ENCODE data around the gene DTD2. TPM values are rescaled to one million over a fixed set of nuclear protein-coding genes. Genes with fewer than 3 reads are reported as not detected.

The DTD2 gene
- total and polyA plus RNA-seq, 2 experiments from 2014 or later, result 13.4 to 54.4 TPM

DNA sequence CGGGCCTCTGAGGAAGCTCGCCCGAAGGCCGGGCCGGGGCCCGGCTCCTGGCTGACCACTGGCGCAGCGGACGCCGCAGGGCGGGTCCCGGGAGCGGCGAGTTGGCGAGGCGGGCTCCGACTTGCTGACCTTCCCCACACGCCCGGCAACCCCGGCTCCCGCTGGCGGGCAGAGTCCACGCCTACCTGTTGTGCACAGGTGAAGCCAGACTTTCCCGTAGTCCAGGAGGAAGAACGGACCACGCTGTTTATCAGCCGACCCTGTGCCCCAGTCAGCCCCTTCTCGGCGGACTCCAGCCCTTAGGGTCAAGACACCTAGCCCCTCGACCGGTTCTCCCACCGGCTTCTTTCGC, 37.4 kb downstream of the DTD2 start:
- Histone ChIP-seq H3K4me2 (ENCODE audit: unreplicated experiment) (peak overlapping the region; percentile 97), H3K36me3 (ENCODE audit: low read depth) (0 out of 2 replicates have a peak, but pooled peaks cover 3% of the 10 kb centered on the region), H3K79me2 (ENCODE audit: insufficient read depth) (peaks cover 54% of the 10 kb centered on the region), H3K4me1 (ENCODE audit: insufficient read depth) (peaks cover 8% of the 10 kb centered on the region; the same call in 1 of the 2 replicates), H3F3A (ENCODE audit: insufficient read depth) (peaks cover 16% of the 10 kb centered on the region; the same call in 1 of the 2 replicates), H2AFZ (peak overlapping the region; percentile 85), H3K9me2 (ENCODE audit: insufficient read depth) (no peaks in the 10 kb centered on the region), H3K9ac (peak overlapping the region; percentile 97), H3K9me3 (ENCODE audit: low read depth) (no peaks in the 10 kb centered on the region), H4K20me1 (ENCODE audit: insufficient read depth) (no peaks in the 10 kb centered on the region), H3K27ac (peak overlapping the region; percentile 84), H3K27me3 (replicated peaks; ENCODE audit: insufficient read depth) (no peaks in the 10 kb centered on the region), H3K4me3 (peak overlapping the region; percentile 95)
- DNase-seq, result peak; percentile 79
- no peak for TF ChIP-seq EZH2 (IDR thresholded peaks at IDR 0.05; ENCODE audit: insufficient read depth, poor library complexity, severe bottlenecking)
- no peak for TF ChIP-seq EZH2phosphoT487 (IDR thresholded peaks at IDR 0.05; ENCODE audit: insufficient read depth, low read depth)
- WGBS, 2 experiments (ENCODE audit: low coverage in 1 of 2, low lambda C conversion rate in 2 of 2, missing lambda C conversion rate in 2 of 2), result 0 to 3% methylated on average over 25 to 30 of the region's 33 CpGs
- in situ Hi-C loops (cut with MboI), result no loop called here

DNA sequence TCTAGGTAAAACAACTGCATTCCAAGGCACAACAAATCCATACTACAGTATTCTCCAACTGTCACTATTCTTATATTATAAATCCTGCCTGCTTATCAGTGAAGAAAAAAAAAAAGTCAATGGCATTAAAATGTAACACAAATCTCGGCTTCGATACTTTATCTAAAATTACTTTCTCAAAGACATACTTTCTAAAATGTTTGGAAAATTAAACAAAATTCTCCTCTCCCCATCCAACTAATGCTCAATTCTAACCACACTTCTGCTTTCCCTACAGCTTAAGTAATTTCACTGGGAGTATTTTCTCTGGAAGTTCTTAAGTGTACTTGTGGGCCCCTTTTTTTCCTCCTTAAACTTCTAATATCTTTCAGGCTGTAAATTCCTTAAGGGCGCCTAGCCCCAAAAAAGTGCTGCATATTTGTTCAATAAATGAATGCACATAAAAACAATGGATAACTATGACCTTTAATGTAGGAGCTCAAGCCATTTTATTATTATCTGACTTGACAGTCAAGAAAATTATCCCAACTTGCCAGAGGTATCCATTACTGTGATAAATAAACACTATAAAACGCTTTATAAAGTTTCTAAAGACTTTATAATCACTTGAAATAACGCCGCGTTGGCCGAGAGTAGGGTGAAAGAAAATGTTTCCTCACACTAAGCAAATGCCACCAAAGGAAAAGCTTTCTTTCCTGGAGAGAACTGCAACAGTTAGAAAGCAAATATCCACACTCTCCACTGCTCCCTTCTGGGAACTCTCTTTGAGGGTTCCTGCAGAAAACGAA, 37.9 kb downstream of the DTD2 start:
- H3K9me3 ChIP-seq (ENCODE audit: low read depth), result no peaks in the 10 kb centered on the region
- H3K9ac ChIP-seq, result peak overlapping the region; percentile 97
- WGBS, 2 experiments (ENCODE audit: low coverage in 1 of 2, low lambda C conversion rate in 2 of 2, missing lambda C conversion rate in 2 of 2), result 1% methylated on average over 9 of the region's 9 CpGs
- in situ Hi-C loops (cut with MboI), result no loop called here
- 0 out of 2 replicates have a peak, but pooled peaks cover 3% of the 10 kb centered on the region for H3K36me3 ChIP-seq (ENCODE audit: low read depth)
- peak overlapping the region; percentile 95 for H3K4me3 ChIP-seq
- no peak for TF ChIP-seq EZH2 (IDR thresholded peaks at IDR 0.05; ENCODE audit: insufficient read depth, poor library complexity, severe bottlenecking)
- no peaks in the 10 kb centered on the region for H3K9me2 ChIP-seq (ENCODE audit: insufficient read depth)
- H3K79me2 ChIP-seq (ENCODE audit: insufficient read depth), result peaks cover 59% of the 10 kb centered on the region
- no peaks in the 10 kb centered on the region for H3K27me3 ChIP-seq (replicated peaks; ENCODE audit: insufficient read depth)
- H3F3A ChIP-seq (ENCODE audit: insufficient read depth), result peaks cover 16% of the 10 kb centered on the region; the same call in 1 of the 2 replicates
- peaks cover 12% of the 10 kb centered on the region; the same call in 1 of the 2 replicates for H3K4me1 ChIP-seq (ENCODE audit: insufficient read depth)
- H4K20me1 ChIP-seq (ENCODE audit: insufficient read depth), result no peaks in the 10 kb centered on the region
- H3K27ac ChIP-seq, result peak overlapping the region; percentile 84
- peak; percentile 33 for DNase-seq
- peak overlapping the region; percentile 85 for H2AFZ ChIP-seq
- peak overlapping the region; percentile 97 for H3K4me2 ChIP-seq (ENCODE audit: unreplicated experiment)

DNA sequence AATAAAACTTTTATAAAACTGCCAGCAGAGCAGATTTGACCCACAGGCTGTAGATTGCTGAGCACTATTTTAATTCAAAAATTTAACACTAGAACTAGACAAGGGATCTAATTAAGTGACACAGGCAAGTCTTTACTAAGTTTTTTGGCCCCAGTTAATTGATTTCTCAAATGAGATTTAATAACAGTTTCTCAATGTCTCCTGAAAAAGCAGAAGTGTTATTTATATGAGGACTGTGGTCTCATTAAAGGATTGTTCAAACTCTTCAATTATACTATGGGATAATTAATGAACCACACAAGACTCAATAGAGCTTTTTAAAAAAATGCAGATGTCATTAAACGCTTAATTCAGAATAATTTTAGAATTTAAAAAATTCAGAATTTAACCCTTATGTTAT, 38.9 kb downstream of the DTD2 start:
- WGBS, 2 experiments (ENCODE audit: low coverage in 1 of 2, low lambda C conversion rate in 2 of 2, missing lambda C conversion rate in 2 of 2), result 0 to 4% methylated on average over 1 of the region's 1 CpG
- Histone ChIP-seq H3K4me1 (ENCODE audit: insufficient read depth) (peaks cover 19% of the 10 kb centered on the region), H3K4me2 (ENCODE audit: unreplicated experiment) (peak overlapping the region; percentile 97), H2AFZ (no peak overlapping the region), H3K36me3 (ENCODE audit: low read depth) (0 out of 2 replicates have a peak, but pooled peaks cover 3% of the 10 kb centered on the region), H3K9ac (peak overlapping the region; percentile 97), H3K79me2 (ENCODE audit: insufficient read depth) (peaks cover 69% of the 10 kb centered on the region), H3K9me2 (ENCODE audit: insufficient read depth) (no peaks in the 10 kb centered on the region), H3K27ac (peak overlapping the region; percentile 84), H3K27me3 (replicated peaks; ENCODE audit: insufficient read depth) (no peaks in the 10 kb centered on the region), H3K4me3 (peak overlapping the region; percentile 95), H3K9me3 (ENCODE audit: low read depth) (no peaks in the 10 kb centered on the region), H4K20me1 (ENCODE audit: insufficient read depth) (no peaks in the 10 kb centered on the region), H3F3A (ENCODE audit: insufficient read depth) (peaks cover 23% of the 10 kb centered on the region)
- peak; percentile 7 for DNase-seq
- in situ Hi-C loops (cut with MboI), result no loop called here
- TF ChIP-seq EZH2phosphoT487 (IDR thresholded peaks at IDR 0.05; ENCODE audit: insufficient read depth, low read depth), result no peak
- TF ChIP-seq EZH2 (IDR thresholded peaks at IDR 0.05; ENCODE audit: insufficient read depth, poor library complexity, severe bottlenecking), result no peak

DNA sequence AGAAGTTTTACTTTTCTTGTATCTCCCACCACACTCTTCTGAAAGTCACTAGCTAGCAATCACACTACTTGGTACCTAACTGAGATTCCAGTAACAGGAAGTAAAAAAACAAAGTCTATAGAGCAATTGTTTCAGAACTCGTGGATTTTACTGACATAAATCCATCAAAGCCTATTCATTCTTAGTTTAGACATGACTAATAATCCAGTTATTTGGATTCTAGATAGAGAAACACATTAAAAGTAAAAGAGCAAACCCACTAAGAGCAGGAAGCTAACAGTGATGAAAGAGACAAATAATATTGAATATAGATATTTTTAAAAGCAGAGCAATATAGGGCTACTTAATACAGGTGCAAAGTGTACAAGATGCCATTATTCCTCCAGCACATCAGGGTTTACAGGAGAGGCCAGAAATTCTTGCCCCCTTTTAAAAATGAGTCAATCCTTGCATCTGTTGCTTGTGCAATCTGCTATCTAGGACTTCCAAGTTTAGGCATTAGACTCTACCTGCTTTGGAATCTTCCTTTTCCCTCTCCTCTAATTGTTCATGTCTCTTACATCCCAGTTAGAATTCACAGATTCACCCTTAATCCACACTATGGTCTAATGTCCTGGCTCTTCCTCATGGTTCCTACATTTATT, 43.0 kb downstream of the DTD2 start:
- in situ Hi-C loops (cut with MboI), result no loop called here
- DNase-seq, result peak; percentile 51
- Histone ChIP-seq H3F3A (ENCODE audit: insufficient read depth) (peaks cover 11% of the 10 kb centered on the region), H3K9ac (no peak overlapping the region), H3K36me3 (ENCODE audit: low read depth) (0 out of 2 replicates have a peak, but pooled peaks cover 3% of the 10 kb centered on the region), H2AFZ (no peak overlapping the region), H3K27ac (no peak overlapping the region), H3K4me3 (no peak overlapping the region), H3K4me1 (ENCODE audit: insufficient read depth) (peaks cover 19% of the 10 kb centered on the region), H3K27me3 (replicated peaks; ENCODE audit: insufficient read depth) (no peaks in the 10 kb centered on the region), H4K20me1 (ENCODE audit: insufficient read depth) (no peaks in the 10 kb centered on the region; the same call in 1 of the 2 replicates), H3K4me2 (ENCODE audit: unreplicated experiment) (peak overlapping the region; percentile 26), H3K79me2 (ENCODE audit: insufficient read depth) (peaks cover 100% of the 10 kb centered on the region), H3K9me2 (ENCODE audit: insufficient read depth) (no peaks in the 10 kb centered on the region), H3K9me3 (ENCODE audit: low read depth) (no peaks in the 10 kb centered on the region)
- TF ChIP-seq EZH2 (IDR thresholded peaks at IDR 0.05; ENCODE audit: insufficient read depth, poor library complexity, severe bottlenecking), result no peak
- TF ChIP-seq EZH2phosphoT487 (IDR thresholded peaks at IDR 0.05; ENCODE audit: insufficient read depth, low read depth), result no peak
- 14 to 22% methylated on average over 1 of the region's 1 CpG for WGBS, 2 experiments (ENCODE audit: low coverage in 1 of 2, low lambda C conversion rate in 2 of 2, missing lambda C conversion rate in 2 of 2)

Measured in GM23248 (cell line).